ENCODE results near the gene NXPE4.

Gene NXPE4

GRCh38 chr11:114621072-114621471 is 25.5 kb upstream of the NXPE4 start:
- no peak for DNase-seq (ENCODE audit: extremely low read depth, low read depth)
- TF ChIP-seq, protein P1, sequence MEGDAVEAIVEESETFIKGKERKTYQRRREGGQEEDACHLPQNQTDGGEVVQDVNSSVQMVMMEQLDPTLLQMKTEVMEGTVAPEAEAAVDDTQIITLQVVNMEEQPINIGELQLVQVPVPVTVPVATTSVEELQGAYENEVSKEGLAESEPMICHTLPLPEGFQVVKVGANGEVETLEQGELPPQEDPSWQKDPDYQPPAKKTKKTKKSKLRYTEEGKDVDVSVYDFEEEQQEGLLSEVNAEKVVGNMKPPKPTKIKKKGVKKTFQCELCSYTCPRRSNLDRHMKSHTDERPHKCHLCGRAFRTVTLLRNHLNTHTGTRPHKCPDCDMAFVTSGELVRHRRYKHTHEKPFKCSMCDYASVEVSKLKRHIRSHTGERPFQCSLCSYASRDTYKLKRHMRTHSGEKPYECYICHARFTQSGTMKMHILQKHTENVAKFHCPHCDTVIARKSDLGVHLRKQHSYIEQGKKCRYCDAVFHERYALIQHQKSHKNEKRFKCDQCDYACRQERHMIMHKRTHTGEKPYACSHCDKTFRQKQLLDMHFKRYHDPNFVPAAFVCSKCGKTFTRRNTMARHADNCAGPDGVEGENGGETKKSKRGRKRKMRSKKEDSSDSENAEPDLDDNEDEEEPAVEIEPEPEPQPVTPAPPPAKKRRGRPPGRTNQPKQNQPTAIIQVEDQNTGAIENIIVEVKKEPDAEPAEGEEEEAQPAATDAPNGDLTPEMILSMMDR (IDR thresholded peaks at IDR 0.05; ENCODE audit: low read depth, low read length): no peak

DNA sequence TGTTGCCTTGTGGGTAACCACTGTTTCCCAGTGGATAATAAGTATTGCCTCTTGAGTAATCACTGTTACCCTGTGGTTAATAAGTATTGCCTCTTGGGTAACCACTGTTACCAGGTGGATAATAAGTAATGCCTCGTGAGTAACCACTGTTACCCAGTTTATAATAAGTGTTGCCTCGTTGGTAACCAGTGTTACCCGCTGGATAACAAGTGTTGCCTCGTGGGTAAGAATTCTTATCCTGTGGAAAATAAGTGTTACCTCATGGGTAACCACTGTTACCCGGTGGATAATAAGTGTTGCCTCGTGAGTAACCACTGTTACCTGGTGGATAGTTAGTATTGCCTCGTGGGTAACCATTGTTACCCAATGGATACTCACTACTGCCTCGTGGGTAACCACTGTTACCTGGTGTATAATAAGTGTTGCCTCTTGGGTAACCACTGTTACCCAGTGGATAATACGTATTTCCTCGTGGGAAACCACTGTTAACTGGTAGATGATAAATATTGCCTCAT is 24.1 kb upstream of the NXPE4 start:
- TF ChIP-seq, protein P1 (IDR thresholded peaks at IDR 0.05; ENCODE audit: low read depth, low read length): no peak
- DNase-seq (ENCODE audit: extremely low read depth, low read depth): no peak

GRCh38 chr11:114618139-114618538 is 22.6 kb upstream of the NXPE4 start:
- DNase-seq (ENCODE audit: extremely low read depth, low read depth): no peak
- TF ChIP-seq, protein P1 (IDR thresholded peaks at IDR 0.05; ENCODE audit: low read depth, low read length): no peak

DNA sequence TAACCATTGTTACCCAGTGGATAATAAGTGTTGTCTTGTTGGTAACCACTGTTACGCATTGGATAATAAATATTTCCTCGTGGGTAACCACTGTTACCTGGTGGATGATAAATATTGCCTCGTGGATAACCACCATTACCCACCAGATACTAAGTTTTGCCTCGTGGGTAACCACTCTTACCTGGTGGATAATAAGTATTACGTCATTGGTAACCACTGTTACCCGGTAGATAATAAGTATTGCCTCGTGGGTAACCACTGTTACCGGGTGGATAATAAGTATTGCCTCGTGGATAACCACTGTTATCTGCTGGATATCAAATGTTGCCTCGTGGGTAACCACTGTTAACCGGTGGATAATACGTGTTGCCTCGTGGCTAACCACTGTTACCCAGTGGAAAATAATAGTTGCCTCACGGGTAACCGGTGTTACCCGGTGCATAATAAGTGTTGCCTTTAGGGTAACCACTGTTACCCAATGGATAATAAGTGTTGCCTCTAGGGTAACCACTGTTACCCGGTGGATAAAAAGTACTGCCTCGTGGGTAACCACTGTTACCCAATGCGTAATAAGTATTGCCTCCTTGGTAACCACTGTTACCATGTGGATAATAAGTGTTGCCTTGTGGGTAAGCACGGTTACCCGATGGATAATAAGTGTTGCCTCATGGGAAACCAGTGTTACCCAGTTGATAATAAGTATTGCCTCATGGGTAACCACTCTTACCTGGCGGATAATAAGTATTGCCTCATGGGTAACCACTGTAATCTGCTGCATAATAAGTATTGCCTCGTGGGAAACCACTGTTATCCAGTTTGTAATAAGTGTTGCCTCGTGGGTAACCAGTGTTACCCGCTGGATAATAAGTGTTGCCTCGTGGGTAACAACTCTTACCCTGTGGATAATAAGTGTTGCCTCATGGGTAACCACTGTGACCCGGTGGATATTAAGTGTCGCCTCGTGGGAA is 21.9 kb upstream of the NXPE4 start:
- TF ChIP-seq, protein P1 (IDR thresholded peaks at IDR 0.05; ENCODE audit: low read depth, low read length): no peak
- DNase-seq (ENCODE audit: extremely low read depth, low read depth): no peak

DNA sequence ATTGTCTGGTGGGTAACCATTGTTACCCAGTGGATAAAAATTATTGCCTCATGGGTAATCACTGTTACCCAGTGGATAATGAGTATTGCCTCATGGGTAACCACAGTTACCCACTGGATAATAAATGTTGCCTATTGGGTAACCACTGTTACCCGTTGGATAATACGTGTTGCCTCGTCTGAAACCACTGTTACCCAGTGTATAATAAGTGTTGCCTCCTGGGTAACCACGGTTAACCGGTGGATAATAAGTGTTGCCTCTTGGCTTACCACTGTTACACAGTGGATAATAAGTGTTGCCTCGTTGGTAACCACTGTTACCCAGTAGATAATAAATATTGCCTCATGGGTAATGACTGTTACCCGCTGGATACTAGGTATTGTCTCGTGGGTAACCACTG is 20.9 kb upstream of the NXPE4 start:
- TF ChIP-seq, protein P1 (IDR thresholded peaks at IDR 0.05; ENCODE audit: low read depth, low read length): no peak

GRCh38 chr11:114615448-114616361 is 20.1 kb upstream of the NXPE4 start:
- DNase-seq (ENCODE audit: extremely low read depth, low read depth): no peak
- TF ChIP-seq, protein P1 (IDR thresholded peaks at IDR 0.05; ENCODE audit: low read depth, low read length): no peak

More for the DNA sequence above, 20.9 kb upstream of the NXPE4 start:
- no peak for DNase-seq (ENCODE audit: extremely low read depth, low read depth)
